Uterus (tissue), 2 donors: ENCODE results near the gene IER3.
"Not testable (repeated sequence)": the region's sequence is repeated elsewhere in the genome, so short reads cannot be mapped to it uniquely, and the experiment has no call there.

Experiments
- POLR2A ChIP-seq, 2 donors: fragments of 450-650 bp; IDR thresholded peaks; one replicate each; pipeline ENCODE4 v1.6.1; 2016; ENCODE audit warnings: antibody characterized with exemption in 2 of 2, mild to moderate bottlenecking in 1 of 2, moderate library complexity in 1 of 2
- TF ChIP-seq, protein P1 (sequence below), 4 experiments: fragments of 200-600 bp in 2 of 4; fragments of 450-650 bp in 2 of 4; sonication (generic) in 2 of 4; IDR thresholded peaks; one replicate each; pipeline ENCODE4 v1.5.1; 2016 to 2019; ENCODE audit warnings: antibody characterized with exemption in 4 of 4, mild to moderate bottlenecking in 2 of 4, moderate library complexity in 1 of 4

DNA sequence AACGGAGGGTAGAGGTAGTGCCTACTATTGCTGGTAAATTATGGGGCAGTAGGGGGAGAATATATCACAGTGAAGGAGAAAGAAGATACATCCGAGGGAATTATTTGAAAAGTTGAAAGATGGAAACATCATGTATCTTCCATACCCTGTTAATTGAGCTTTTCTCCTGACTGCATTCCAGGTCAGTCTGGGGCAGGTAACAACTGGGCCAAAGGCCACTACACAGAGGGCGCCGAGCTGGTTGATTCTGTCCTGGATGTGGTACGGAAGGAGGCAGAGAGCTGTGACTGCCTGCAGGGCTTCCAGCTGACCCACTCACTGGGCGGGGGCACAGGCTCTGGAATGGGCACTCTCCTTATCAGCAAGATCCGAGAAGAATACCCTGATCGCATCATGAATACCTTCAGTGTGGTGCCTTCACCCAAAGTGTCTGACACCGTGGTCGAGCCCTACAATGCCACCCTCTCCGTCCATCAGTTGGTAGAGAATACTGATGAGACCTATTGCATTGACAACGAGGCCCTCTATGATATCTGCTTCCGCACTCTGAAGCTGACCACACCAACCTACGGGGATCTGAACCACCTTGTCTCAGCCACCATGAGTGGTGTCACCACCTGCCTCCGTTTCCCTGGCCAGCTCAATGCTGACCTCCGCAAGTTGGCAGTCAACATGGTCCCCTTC is 21.0 kb downstream of the IER3 start:
- TF ChIP-seq, protein P1, sequence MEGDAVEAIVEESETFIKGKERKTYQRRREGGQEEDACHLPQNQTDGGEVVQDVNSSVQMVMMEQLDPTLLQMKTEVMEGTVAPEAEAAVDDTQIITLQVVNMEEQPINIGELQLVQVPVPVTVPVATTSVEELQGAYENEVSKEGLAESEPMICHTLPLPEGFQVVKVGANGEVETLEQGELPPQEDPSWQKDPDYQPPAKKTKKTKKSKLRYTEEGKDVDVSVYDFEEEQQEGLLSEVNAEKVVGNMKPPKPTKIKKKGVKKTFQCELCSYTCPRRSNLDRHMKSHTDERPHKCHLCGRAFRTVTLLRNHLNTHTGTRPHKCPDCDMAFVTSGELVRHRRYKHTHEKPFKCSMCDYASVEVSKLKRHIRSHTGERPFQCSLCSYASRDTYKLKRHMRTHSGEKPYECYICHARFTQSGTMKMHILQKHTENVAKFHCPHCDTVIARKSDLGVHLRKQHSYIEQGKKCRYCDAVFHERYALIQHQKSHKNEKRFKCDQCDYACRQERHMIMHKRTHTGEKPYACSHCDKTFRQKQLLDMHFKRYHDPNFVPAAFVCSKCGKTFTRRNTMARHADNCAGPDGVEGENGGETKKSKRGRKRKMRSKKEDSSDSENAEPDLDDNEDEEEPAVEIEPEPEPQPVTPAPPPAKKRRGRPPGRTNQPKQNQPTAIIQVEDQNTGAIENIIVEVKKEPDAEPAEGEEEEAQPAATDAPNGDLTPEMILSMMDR (IDR thresholded peaks at IDR 0.05): not testable (repeated sequence)
- TF ChIP-seq POLR2A (IDR thresholded peaks at IDR 0.05): not testable (repeated sequence)
